Memory B cell (primary cell): Measurements from ENCODE around the gene SLC52A3.
"Not testable (repeated sequence)": the region's sequence is repeated elsewhere in the genome, so short reads cannot be mapped to it uniquely, and the experiment has no call there.

Experiments used
- ATAC-seq: fragments of 150-1000 bp; cut with Tn5 transposase; 2 replicates; pipeline ENCODE4 v1.10.0; 2021; ENCODE audit warnings: low read depth, mild to moderate bottlenecking, moderate library complexity
- DNase-seq, 2 donors: peaks; one replicate each; pipeline ENCODE4 v3.0.0; 2022; ENCODE audit warnings: low spot score in 2 of 2
- H3K27ac Mint-ChIP-seq: one replicate; pipeline ENCODE4 v1.8.0; 2022; ENCODE audit warnings: mild to moderate bottlenecking, moderate library complexity, mixed read lengths
- H3K27me3 Mint-ChIP-seq: one replicate; pipeline ENCODE4 v1.8.0; 2022; ENCODE audit warnings: mixed read lengths
- H3K36me3 Mint-ChIP-seq: one replicate; pipeline ENCODE4 v1.8.0; 2022; ENCODE audit warnings: mild to moderate bottlenecking, mixed read lengths
- H3K4me1 Mint-ChIP-seq: one replicate; pipeline ENCODE4 v1.8.0; 2022; ENCODE audit warnings: mixed read lengths
- H3K4me3 Mint-ChIP-seq: one replicate; pipeline ENCODE4 v1.8.0; 2022; ENCODE audit warnings: mild to moderate bottlenecking, moderate library complexity, mixed read lengths
- H3K9me3 Mint-ChIP-seq: one replicate; pipeline ENCODE4 v1.8.0; 2022; ENCODE audit warnings: mixed read lengths

Gene SLC52A3

DNA sequence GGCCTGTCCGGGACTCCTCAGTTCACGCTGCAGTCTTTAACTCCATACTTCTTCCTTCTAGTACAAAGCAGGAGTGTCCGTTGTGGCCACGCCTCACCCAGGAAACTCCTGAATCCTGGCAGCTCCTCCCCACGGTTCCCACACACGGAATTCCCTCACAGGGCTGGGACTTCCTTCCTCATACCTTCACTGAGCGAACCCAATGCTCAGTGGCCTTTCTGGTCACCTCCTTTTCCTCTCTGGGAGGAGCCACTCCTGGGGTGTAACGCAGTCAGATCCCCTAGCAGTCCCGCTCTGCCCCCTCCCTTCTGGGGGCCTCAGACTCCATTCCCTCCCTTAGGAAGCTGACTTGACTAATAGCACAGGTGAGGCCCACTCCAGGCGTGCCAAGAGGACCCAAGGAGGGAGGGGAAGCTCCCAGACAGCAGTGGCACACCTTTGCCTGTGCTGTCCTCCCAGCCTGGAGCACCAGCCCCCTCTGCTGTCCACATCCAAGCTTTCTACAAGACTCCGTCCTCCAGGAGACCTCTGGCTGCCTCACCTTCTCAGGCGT, at the start of gene SLC52A3:
TSS of gene SLC52A3 (minus strand) at position 75 of the 553 bp plus-strand sequence. CDS start 2,726 bp downstream, outside the sequence.
- ATAC-seq: no peak
- H3K27ac Mint-ChIP-seq: no peak within 1 kb of the TSS
- peaks cover 14% of the 10 kb centered on the region for H3K27me3 Mint-ChIP-seq
- no peaks in the 10 kb centered on the region for H3K36me3 Mint-ChIP-seq
- no peak for DNase-seq
- H3K4me1 Mint-ChIP-seq: no peaks in the 10 kb centered on the region
- no peak within 1 kb of the TSS for H3K4me3 Mint-ChIP-seq
- H3K9me3 Mint-ChIP-seq: peaks cover 2% of the 10 kb centered on the region

DNA sequence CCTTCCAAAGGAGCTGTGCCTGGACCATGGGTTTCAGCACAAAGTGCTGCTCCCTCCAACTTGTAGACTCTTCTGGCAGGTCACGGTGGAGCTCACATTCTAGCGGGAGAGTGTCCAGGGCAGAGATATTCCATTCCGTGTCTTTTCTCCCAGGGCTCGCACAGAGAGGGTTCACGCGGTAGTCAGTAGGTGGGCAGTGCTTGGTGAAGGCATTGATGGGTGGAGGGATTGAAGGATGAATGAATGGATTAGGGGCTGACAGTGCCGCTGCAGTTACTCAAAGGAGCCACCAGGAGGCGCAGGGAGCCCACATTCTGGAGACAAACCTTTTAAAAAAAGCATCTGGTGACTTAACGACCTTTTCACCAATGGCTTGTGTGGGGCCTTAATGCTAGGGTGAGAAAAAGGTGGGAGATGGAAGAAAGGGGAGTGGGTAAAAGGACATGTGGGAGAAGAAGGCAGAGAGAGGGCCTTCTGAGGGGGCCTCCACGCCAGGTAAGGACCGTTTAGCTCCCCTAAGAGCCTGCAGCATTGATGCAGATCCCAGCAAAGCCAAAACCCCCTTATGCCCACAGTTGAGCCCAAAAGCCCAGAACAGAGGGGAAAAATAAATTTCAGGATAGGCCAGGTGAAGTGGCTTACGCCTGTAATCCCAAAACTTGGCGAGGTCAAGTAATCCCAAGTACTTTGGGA, 47.8 kb upstream of the SLC52A3 start:
- peaks cover 15% of the 10 kb centered on the region for H3K27me3 Mint-ChIP-seq
- no peak overlapping the region for H3K4me3 Mint-ChIP-seq
- H3K9me3 Mint-ChIP-seq: no peaks in the 10 kb centered on the region
- H3K4me1 Mint-ChIP-seq: peaks cover 8% of the 10 kb centered on the region
- DNase-seq (peak; percentile 66 to 71), ATAC-seq (peak; percentile 44)
- H3K36me3 Mint-ChIP-seq: no peaks in the 10 kb centered on the region
- H3K27ac Mint-ChIP-seq: no peak overlapping the region

DNA sequence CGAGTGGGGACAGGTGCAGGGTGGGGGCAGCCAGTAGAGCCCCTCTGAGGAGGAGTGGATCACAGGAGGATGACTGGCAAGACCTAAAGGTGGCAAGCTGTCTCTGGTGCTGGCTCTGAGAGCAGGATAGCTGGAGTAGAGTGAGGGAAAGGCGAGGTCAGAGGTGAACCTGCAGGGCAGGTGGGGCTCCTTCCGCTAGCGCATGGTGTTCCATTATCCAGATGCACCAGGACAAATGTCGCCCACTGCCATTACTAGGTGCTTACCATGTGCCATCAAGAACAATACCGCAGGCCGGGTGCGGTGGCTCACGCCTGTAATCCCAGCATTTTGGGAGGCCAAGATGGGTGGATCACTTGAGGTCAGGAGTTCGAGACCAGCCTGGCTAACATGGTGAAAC, 46.9 kb upstream of the SLC52A3 start:
- Mint-ChIP-seq H3K36me3 (no peaks in the 10 kb centered on the region), H3K4me1 (peaks cover 5% of the 10 kb centered on the region), H3K27me3 (peaks cover 15% of the 10 kb centered on the region), H3K27ac (no peak overlapping the region), H3K9me3 (no peaks in the 10 kb centered on the region), H3K4me3 (no peak overlapping the region)
- DNase-seq (no peak), ATAC-seq (no peak)

DNA sequence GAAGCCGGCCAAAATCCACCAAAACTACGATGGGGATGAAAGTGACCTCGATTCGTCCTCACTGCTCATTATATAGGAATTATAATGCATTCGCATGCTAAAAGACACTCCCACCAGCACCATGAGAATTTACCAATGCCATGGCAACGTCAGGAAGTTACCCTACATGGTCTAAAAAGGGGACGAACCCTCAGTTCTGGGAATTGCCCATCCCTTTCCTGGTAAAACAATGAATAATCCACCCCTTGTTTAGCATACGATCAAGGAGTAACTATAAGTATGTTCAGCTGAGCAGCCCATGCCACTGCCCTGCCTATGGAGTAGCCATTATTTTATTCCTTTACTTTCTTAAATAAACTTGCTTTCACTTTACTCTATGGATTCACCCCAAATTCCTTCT, 45.1 kb upstream of the SLC52A3 start:
- no peak for DNase-seq

DNA sequence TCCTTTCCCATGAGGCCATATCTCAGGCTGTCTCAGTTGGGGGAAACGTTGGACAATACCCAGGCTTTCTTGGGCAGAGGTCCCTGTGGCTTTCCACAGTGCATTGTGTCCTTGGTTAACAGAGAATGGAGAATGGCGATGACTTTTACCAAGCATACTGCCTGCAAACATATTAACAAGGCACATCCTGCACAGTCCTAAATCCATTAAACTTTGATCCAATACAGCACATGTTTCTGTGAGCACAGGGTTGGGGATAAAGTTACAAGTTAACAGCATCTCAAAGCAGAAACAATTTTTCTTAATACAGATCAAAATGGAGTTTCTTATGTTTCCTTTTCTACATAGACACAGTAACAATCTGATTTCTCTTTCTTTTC, 44.1 kb upstream of the SLC52A3 start:
- peaks cover 18% of the 10 kb centered on the region for H3K27me3 Mint-ChIP-seq
- H3K4me3 Mint-ChIP-seq: not testable (repeated sequence)

More for the DNA sequence above, 45.1 kb upstream of the SLC52A3 start:
- H3K9me3 Mint-ChIP-seq: no peaks in the 10 kb centered on the region
- peaks cover 18% of the 10 kb centered on the region for H3K27me3 Mint-ChIP-seq
- no peak for ATAC-seq
- H3K4me1 Mint-ChIP-seq: peaks cover 5% of the 10 kb centered on the region
- no peak overlapping the region for H3K4me3 Mint-ChIP-seq
- H3K27ac Mint-ChIP-seq: no peak overlapping the region
- H3K36me3 Mint-ChIP-seq: no peaks in the 10 kb centered on the region

DNA sequence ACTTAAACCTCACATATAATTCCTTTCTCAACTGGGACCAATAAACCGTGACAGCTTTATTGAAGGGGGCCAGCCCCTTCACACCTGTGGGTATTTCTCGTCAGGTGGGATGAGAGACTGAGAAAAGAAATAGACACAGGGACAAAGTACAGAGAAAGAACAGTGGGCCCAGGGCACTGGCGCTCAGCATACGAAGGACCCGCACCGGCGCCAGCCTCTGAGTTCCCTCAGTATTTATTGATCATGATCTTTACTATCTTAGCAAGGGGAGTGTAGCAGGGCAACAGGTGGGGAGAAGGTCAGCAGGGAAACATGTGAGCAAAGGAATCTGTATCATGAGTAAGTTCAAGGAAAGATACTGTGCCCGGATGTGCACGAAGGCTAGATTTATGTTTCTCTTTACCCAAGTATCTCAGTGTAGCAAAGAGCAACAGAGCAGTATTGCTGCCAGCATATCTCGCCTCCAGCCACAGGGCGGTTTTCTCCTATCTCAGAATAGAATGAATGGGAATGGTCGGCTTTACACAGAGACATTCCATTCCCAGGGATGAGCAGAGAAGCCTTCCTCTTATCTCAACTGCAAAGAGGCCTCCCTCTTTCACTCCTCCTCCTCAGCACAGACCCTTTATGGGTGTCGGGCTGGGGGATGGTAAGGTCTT, 43.6 kb upstream of the SLC52A3 start:
- not testable (repeated sequence) for ATAC-seq, DNase-seq, H3K9me3 Mint-ChIP-seq, H3K4me1 Mint-ChIP-seq, H3K36me3 Mint-ChIP-seq, H3K27ac Mint-ChIP-seq, H3K4me3 Mint-ChIP-seq
- H3K27me3 Mint-ChIP-seq: peaks cover 18% of the 10 kb centered on the region

More for the DNA sequence above, 44.1 kb upstream of the SLC52A3 start:
- ATAC-seq, H3K4me1 Mint-ChIP-seq, H3K9me3 Mint-ChIP-seq, H3K36me3 Mint-ChIP-seq, DNase-seq, H3K27ac Mint-ChIP-seq: not testable (repeated sequence)

DNA sequence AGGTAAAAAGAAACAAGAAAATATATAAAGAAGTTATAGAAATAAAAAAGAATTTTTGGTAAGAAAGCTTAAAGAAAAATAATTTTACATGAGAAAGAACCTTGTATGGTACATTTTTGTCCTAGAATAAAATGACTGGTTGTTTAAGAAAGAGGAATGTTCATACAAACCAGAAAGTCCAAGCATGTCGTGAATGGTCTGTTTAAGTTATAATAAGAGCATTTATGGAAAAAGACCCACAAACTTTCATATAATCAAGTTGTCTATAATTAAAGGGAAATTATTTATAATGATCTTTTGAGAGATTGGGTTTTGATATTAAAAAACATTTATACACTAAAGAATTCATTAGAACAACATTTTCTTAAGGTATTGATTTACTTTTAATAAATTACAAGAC, 37.4 kb upstream of the SLC52A3 start:
- DNase-seq (no peak), ATAC-seq (no peak)
- H3K4me1 Mint-ChIP-seq: no peaks in the 10 kb centered on the region
- H3K9me3 Mint-ChIP-seq: peaks cover 6% of the 10 kb centered on the region
- H3K36me3 Mint-ChIP-seq: no peaks in the 10 kb centered on the region
- H3K27me3 Mint-ChIP-seq: peaks cover 9% of the 10 kb centered on the region
- no peak overlapping the region for H3K27ac Mint-ChIP-seq
- H3K4me3 Mint-ChIP-seq: no peak overlapping the region

DNA sequence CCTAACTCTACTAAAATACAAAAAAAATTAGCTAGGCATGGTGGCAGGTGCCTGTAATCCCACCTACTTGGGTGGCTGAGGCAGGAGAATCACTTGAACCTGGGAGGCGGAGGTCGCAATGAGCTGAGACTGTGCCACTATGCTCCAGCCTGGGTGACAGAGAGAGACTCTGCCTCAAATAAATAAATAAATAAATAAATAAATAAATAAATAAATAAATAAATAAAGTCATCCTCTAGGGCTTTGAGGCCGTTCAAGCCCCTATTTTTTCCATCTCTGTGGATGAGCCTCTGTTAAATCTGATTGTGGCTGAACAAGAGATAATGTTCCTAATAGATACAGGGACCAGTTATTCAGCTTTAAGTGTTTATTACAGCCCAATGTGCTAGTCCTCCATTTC, 33.4 kb upstream of the SLC52A3 start:
- H3K27me3 Mint-ChIP-seq: peaks cover 11% of the 10 kb centered on the region
- no peaks in the 10 kb centered on the region for H3K36me3 Mint-ChIP-seq
- no peaks in the 10 kb centered on the region for H3K4me1 Mint-ChIP-seq
- peaks cover 6% of the 10 kb centered on the region for H3K9me3 Mint-ChIP-seq
- no peak overlapping the region for H3K4me3 Mint-ChIP-seq
- DNase-seq (no peak), ATAC-seq (no peak)
- no peak overlapping the region for H3K27ac Mint-ChIP-seq

DNA sequence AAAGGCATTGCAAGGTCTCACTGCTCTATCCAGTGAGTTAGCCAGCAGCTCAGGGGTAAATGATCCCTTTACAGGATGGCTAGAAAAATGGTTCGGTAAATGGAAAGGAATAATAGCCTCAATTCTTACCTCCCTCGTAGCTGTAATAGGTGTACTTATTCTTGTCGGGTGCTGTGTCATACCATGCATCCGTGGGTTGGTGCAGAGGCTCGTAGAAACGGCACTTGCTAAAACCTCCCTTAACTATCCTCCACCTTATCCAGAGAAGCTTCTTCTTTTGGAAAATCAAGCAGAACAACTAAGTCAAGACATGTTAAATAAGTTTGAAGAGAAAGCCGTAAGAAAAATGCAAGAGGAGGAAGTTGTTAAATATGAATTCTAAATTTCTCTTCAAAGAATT, 31.7 kb upstream of the SLC52A3 start:
- not testable (repeated sequence) for H3K4me3 Mint-ChIP-seq, H3K36me3 Mint-ChIP-seq, ATAC-seq, H3K9me3 Mint-ChIP-seq, DNase-seq, H3K27ac Mint-ChIP-seq, H3K4me1 Mint-ChIP-seq
- peaks cover 11% of the 10 kb centered on the region for H3K27me3 Mint-ChIP-seq

DNA sequence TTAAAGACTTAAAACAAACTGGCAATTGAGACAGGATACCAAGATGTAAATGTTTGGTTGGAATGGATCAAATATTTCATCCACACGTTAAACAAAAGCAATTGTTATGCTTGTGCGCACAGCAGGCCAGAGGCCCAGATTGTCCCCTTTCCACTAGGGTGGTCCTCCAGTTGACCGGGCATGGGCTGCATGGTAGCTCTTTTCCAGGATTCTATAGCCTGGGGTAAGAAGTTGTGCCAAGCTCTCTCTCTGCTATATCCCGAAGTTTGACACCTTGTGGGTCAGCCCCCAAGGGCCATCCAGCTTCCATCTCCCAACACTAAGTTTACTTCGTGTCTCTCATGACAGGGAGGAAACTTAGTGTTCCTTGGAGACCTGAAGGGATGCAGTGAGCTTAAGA, 30.4 kb upstream of the SLC52A3 start:
- not testable (repeated sequence) for ATAC-seq, H3K4me1 Mint-ChIP-seq, H3K9me3 Mint-ChIP-seq, H3K4me3 Mint-ChIP-seq, H3K27ac Mint-ChIP-seq, H3K36me3 Mint-ChIP-seq, DNase-seq
- peaks cover 11% of the 10 kb centered on the region for H3K27me3 Mint-ChIP-seq

DNA sequence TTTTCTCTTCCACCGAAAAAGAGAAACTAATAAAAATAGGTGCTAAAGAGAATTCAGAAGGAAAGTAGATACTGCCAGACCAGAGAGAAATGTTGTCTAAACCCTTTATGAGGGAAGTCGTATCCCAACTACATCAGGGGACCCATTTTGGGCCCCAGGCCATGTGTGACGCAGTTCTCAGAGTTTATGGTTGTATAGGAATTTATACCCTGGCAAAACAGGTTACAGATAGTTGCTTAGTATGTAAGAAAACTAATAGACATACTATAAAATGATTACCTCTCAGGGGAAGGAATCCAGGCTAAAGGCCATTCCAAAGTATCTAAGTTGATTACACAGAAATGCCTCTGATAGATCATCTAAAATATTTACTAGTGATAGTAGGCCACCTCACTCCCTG, 28.6 kb upstream of the SLC52A3 start:
- peaks cover 14% of the 10 kb centered on the region for H3K27me3 Mint-ChIP-seq
- H3K4me3 Mint-ChIP-seq: no peak overlapping the region
- ATAC-seq: no peak
- peaks cover 4% of the 10 kb centered on the region for H3K9me3 Mint-ChIP-seq
- H3K4me1 Mint-ChIP-seq: no peaks in the 10 kb centered on the region
- no peak overlapping the region for H3K27ac Mint-ChIP-seq
- no peak for DNase-seq
- peaks cover 2% of the 10 kb centered on the region for H3K36me3 Mint-ChIP-seq

DNA sequence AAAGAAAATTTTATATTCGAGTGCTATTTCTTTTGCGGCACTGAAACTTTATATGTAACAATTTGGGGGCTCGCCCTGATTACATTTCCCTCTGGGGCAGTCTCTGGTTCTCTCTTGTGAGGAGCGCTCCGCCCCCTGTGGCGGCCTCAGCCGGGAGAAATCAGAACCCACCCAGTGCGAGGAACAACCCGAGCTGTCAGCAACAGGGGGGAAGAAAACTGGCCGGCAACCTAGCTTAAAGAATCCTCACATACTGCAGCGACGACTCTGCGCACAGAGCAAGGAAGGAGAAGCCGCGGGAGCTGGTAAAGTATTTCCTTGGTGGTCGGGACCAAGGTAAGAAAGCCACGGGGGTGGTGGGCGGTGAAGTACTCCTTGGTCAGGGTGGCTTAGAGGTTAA, 23.9 kb upstream of the SLC52A3 start:
- Mint-ChIP-seq H3K36me3 (peaks cover 2% of the 10 kb centered on the region), H3K27ac (no peak overlapping the region), H3K4me3 (no peak overlapping the region), H3K4me1 (no peaks in the 10 kb centered on the region), H3K9me3 (peaks cover 9% of the 10 kb centered on the region), H3K27me3 (peaks cover 6% of the 10 kb centered on the region)
- DNase-seq (no peak), ATAC-seq (no peak)

DNA sequence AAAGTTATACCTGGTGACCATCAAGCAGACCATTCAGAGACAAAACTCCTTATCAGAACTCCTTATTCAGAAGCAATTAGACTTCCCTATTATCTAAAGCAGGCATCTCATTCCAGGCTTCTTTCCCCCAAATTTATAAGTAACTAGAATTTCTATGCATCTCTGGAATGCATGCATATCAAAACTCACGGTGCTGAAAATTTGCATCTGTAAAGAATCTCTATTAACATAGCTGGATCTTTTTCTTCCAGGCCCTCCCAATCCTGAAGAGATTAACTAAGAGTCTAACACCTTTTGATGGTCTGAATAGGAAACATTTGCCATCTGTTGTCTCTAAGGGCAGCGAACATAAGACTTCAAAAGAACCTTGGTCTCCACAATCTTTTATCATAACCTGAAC, 22.8 kb upstream of the SLC52A3 start:
- Mint-ChIP-seq H3K9me3 (peaks cover 9% of the 10 kb centered on the region), H3K27me3 (peaks cover 11% of the 10 kb centered on the region), H3K4me3 (no peak overlapping the region), H3K4me1 (no peaks in the 10 kb centered on the region), H3K27ac (no peak overlapping the region), H3K36me3 (peaks cover 2% of the 10 kb centered on the region)
- DNase-seq (no peak), ATAC-seq (no peak)

DNA sequence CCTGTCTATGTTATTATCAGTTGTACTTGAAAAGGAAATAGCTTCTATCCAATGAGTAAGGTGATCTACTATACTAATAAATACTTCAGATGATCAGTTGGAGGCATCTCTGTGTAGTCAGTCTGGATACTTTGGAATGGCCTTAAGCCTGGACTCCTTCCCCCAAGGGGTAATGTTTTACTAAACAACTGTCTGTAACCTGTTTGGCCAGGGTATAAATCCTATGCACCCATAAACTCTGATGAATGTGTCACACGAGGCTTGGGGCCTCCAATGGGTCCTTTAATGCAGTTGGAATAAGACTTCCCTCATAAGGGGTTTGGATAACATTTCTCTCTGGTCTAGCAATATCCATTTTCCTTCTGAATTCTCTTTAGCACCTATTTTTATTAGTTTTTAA, 19.5 kb upstream of the SLC52A3 start:
- Mint-ChIP-seq H3K36me3 (peaks cover 2% of the 10 kb centered on the region), H3K9me3 (peaks cover 16% of the 10 kb centered on the region), H3K4me1 (no peaks in the 10 kb centered on the region), H3K27ac (no peak overlapping the region), H3K4me3 (no peak overlapping the region), H3K27me3 (peaks cover 8% of the 10 kb centered on the region)
- ATAC-seq: no peak
- DNase-seq: no peak
